ENCODE data around the gene UGCG. TPM values are rescaled to one million over a fixed set of nuclear protein-coding genes. Genes with fewer than 3 reads are reported as not detected.
A peak's percentile ranks its signal among the peaks of the same experiment; 100 is the strongest.

Gene UGCG
- 10 to 100 TPM; 11.1 to 42.6 (median 13.6) TPM for total RNA-seq
- 10 to 100 TPM; 11.2 to 15.7 TPM for polyA plus RNA-seq
- long read RNA-seq, donor 1, full-length matches to known transcripts, result 16 of 17 reads
- long read RNA-seq, donor 1, partial matches to known transcripts, result 0 of 17 reads
- long read RNA-seq, donor 1, other reads (novel, unspliced or antisense), result 1 of 17 reads
- long read RNA-seq, donor 2, full-length matches to known transcripts, result 18 of 22 reads
- long read RNA-seq, donor 2, partial matches to known transcripts, result 3 of 22 reads
- long read RNA-seq, donor 2, other reads (novel, unspliced or antisense), result 1 of 22 reads
- long read RNA-seq, donor 3, full-length matches to known transcripts, result 55 of 62 reads
- long read RNA-seq, donor 3, partial matches to known transcripts, result 5 of 62 reads
- long read RNA-seq, donor 3, other reads (novel, unspliced or antisense), result 2 of 62 reads

DNA sequence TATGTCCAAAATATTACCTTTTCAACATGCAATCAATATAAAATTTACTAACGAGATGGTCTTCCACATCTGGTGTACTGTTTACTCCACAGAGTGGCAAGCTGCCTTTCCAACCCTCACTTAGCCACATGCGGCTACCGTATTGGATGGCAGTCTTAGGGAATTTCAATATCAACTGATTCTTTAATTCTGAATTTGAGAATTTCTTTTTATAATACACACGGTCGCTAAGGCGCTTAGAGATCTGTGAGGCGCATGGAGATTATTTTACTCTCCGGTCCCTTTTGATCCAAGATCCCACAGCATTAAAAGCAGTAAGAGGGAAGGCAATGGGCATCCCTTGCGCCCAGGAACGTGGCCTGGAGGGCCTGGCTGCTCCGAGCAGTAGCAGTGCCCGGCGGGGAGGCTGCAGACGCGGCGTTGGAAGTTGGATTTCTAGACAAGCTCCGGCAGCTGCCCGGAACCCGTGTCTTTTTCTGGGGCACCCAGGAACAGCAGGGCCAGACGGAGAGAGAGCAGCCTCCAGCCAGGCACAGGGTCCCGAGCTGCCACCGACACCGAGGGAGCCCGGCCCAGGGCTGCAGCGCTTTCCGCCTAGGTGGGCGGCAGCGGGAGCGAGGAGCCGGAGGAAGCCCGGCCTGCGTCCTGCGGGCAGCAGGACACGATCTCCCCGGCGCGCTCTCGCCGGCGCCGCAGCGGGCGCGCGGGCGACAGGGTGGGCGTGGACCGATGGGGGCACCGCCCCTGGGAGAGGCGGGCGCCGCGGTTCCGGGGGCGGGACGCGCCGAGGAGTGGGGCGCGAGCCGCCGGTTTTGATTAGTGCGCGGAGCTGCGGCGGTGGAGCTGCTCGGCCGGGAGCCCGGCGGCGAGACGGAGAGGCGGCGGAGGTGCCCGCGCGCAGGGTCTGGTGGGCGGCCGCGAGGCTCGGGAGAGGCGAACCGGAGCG is at the start of gene UGCG:
Gene UGCG, plus strand, starts transcription at position 819 of the 946 bp plus-strand sequence. CDS start 402 bp downstream, outside the sequence.
- H3K27me3 ChIP-seq, result no peaks in the 10 kb centered on the region
- ATAC-seq (peak; percentile 97 to 100 (median 98)), DNase-seq (peak; percentile 85 to 92)
- H3K4me3 ChIP-seq, result peak within 1 kb of the TSS; percentile 72 to 95 (median 82)
- WGBS, 2 donors, result 1% methylated on average over 81 to 84 of the region's 84 CpGs
- TF ChIP-seq CTCF (IDR thresholded peaks at IDR 0.05), result no peak
- peak within 1 kb of the TSS; percentile 79 to 98 (median 95) for H3K27ac ChIP-seq
- H3K9me3 ChIP-seq, result no peaks in the 10 kb centered on the region
- no peaks in the 10 kb centered on the region for H3K36me3 ChIP-seq
- H3K4me1 ChIP-seq, result peaks cover 0 to 47% (median 38%) of the 10 kb centered on the region in 9 donors
- intact Hi-C loops (cut with DNase I), result loop anchor here in 9 of 10 donors (2.0 to 10.0 kb wide), 10 partner anchors 131 to 479 kb away; partner anchors contain the start of gene PTBP3 (in 4 of the 9)

GRCh38 chr9:111851553-111851952 is 45.1 kb upstream of the UGCG start:
- Histone ChIP-seq H3K27me3 (no peaks in the 10 kb centered on the region), H3K4me1 (peaks cover 0 to 29% (median 0%) of the 10 kb centered on the region in 9 donors), H3K9me3 (peaks cover 0 to 2% (median 0%) of the 10 kb centered on the region in 11 donors), H3K4me3 (no peak overlapping the region), H3K27ac (peak overlapping the region in 1 of 10 donors; percentile 56), H3K36me3 (no peaks in the 10 kb centered on the region)
- TF ChIP-seq CTCF (IDR thresholded peaks at IDR 0.05), result no peak
- 28 to 44% methylated on average over 2 of the region's 2 CpGs for WGBS, 2 donors
- intact Hi-C loops (cut with DNase I), result no loop called here
- DNase-seq (no peak), ATAC-seq (no peak)

DNA sequence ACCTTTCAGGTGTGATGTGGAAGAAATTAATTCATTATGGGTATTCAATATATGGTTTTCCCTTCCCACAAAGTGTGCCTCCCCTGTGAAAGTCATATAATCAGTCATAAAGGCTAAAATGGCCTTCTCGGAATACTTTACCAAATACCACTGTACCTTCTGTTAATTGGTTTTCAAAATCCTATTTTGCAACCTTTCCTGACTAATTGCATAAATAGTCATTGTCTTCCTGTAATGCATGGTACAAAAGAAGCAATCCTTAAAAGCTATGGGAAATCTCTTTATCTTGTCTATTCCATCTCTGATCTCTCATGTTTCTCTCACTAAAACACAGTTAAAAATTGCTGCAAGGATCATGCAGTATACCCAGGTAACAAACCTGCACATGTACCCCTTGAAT is 44.3 kb upstream of the UGCG start:
- H3K27ac ChIP-seq, result peak overlapping the region in 1 of 10 donors; percentile 56
- WGBS, 2 donors, result 93 to 100% methylated on average over 1 of the region's 1 CpG
- no peak overlapping the region for H3K4me3 ChIP-seq
- peaks cover 0 to 29% (median 0%) of the 10 kb centered on the region in 9 donors for H3K4me1 ChIP-seq
- no peak for TF ChIP-seq CTCF (IDR thresholded peaks at IDR 0.05)
- no peak for ATAC-seq
- no peaks in the 10 kb centered on the region for H3K27me3 ChIP-seq
- intact Hi-C loops (cut with DNase I), result no loop called here
- H3K36me3 ChIP-seq, result no peaks in the 10 kb centered on the region
- DNase-seq, result no peak
- peaks cover 0 to 2% (median 0%) of the 10 kb centered on the region in 11 donors for H3K9me3 ChIP-seq

- TF ChIP-seq CTCF (IDR thresholded peaks at IDR 0.05), result no peak
- Histone ChIP-seq H3K27me3 (no peaks in the 10 kb centered on the region), H3K36me3 (no peaks in the 10 kb centered on the region), H3K27ac (no peak overlapping the region), H3K4me3 (no peak overlapping the region), H3K4me1 (peaks cover 0 to 29% (median 0%) of the 10 kb centered on the region in 9 donors), H3K9me3 (peaks cover 0 to 2% (median 0%) of the 10 kb centered on the region in 11 donors)
- intact Hi-C loops (cut with DNase I), result no loop called here
- no peak for DNase-seq
- no peak for ATAC-seq
These were observed 43.2 kb upstream of the UGCG start for GRCh38 chr9:111853450-111853827.

Measured in heart right ventricle (tissue), 16 donors.